SK-N-SH treated with all-trans-retinoic acid at 6 μM for 48 hours (cell line): ENCODE results near the gene SVIL.

ENCODE experiments used
- ATAC-seq: fragments of 200-7000 bp; cut with Tn5 transposase; 3 replicates; pipeline ENCODE4 v1.9.1; 2020; ENCODE audit warnings: mild to moderate bottlenecking, moderate library complexity
- ARNTL ChIP-seq: fragments of 450-650 bp; formaldehyde crosslinking; IDR thresholded peaks from 2 replicates; pipeline ENCODE4 v1.5.0; 2020; ENCODE audit warnings: low read depth, mild to moderate bottlenecking, moderate library complexity, borderline replicate concordance
- BACH2 ChIP-seq: fragments of 250-450 bp; sonication (Bioruptor Pico); IDR thresholded peaks from 2 replicates; pipeline ENCODE4 v1.9.0; 2021; ENCODE audit warnings: mild to moderate bottlenecking, borderline replicate concordance
- CSDC2 ChIP-seq: fragments of 250-450 bp; sonication (Bioruptor Pico); IDR thresholded peaks from 2 replicates; pipeline ENCODE4 v1.5.0; 2020; ENCODE audit warnings: mild to moderate bottlenecking, moderate library complexity
- ESRRG ChIP-seq: fragments of 250-450 bp; sonication (Bioruptor Pico); IDR thresholded peaks from 2 replicates; pipeline ENCODE4 v1.6.1; 2021; ENCODE audit warnings: mild to moderate bottlenecking
- GLIS3 ChIP-seq: fragments of 250-450 bp; sonication (Bioruptor Pico); IDR thresholded peaks from 2 replicates; pipeline ENCODE4 v1.5.0; 2020; ENCODE audit warnings: mild to moderate bottlenecking, moderate library complexity
- ISL1 ChIP-seq: fragments of 250-450 bp; sonication (Bioruptor Pico); IDR thresholded peaks from 2 replicates; pipeline ENCODE4 v2.1.2; 2022; ENCODE audit warnings: mild to moderate bottlenecking, moderate library complexity
- RARB ChIP-seq: fragments of 250-450 bp; sonication (Bioruptor Pico); IDR thresholded peaks from 2 replicates; pipeline ENCODE4 v1.8.0; 2021; ENCODE audit warnings: mild to moderate bottlenecking, moderate library complexity
- SNAI2 ChIP-seq: fragments of 250-450 bp; sonication (Bioruptor Pico); IDR thresholded peaks from 2 replicates; pipeline ENCODE4 v1.5.0; 2020; ENCODE audit warnings: mild to moderate bottlenecking, moderate library complexity
- TCF4 ChIP-seq: fragments of 250-450 bp; sonication (Bioruptor Pico); IDR thresholded peaks from 2 replicates; pipeline ENCODE4 v1.8.0; 2021; ENCODE audit warnings: mild to moderate bottlenecking, moderate library complexity, borderline replicate concordance
- TOX ChIP-seq: fragments of 250-450 bp; sonication (Bioruptor Pico); IDR thresholded peaks from 2 replicates; pipeline ENCODE4 v1.8.0; 2021; ENCODE audit warnings: mild to moderate bottlenecking, moderate library complexity, borderline replicate concordance
- ZC3H10 ChIP-seq: fragments of 250-450 bp; sonication (Bioruptor Pico); IDR thresholded peaks from 2 replicates; pipeline ENCODE4 v1.5.1; 2021; ENCODE audit warnings: mild to moderate bottlenecking, moderate library complexity
- ZFP3 ChIP-seq: fragments of 250-450 bp; sonication (Bioruptor Pico); IDR thresholded peaks from 2 replicates; pipeline ENCODE4 v1.5.0; 2020; ENCODE audit warnings: mild to moderate bottlenecking, moderate library complexity
- ZFP30 ChIP-seq: fragments of 450-650 bp; formaldehyde crosslinking; IDR thresholded peaks from 2 replicates; pipeline ENCODE4 v1.5.0; 2022; ENCODE audit warnings: mild to moderate bottlenecking, moderate library complexity
- ZNF565 ChIP-seq: fragments of 450-650 bp; formaldehyde crosslinking; conservative IDR thresholded peaks from 2 replicates; pipeline ENCODE4 v1.5.0; 2020; ENCODE audit warnings: low read depth, mild to moderate bottlenecking, moderate library complexity
- ZNF70 ChIP-seq: fragments of 450-650 bp; formaldehyde crosslinking; IDR thresholded peaks from 2 replicates; pipeline ENCODE4 v1.5.0; 2020; ENCODE audit warnings: mild to moderate bottlenecking, moderate library complexity
- ZNF8 ChIP-seq: fragments of 450-650 bp; formaldehyde crosslinking; IDR thresholded peaks from 2 replicates; pipeline ENCODE4 v1.5.0; 2020; ENCODE audit warnings: mild to moderate bottlenecking, moderate library complexity
- TF ChIP-seq, protein P1 (sequence below): fragments of 250-450 bp; sonication (Bioruptor Pico); IDR thresholded peaks from 2 replicates; pipeline ENCODE4 v1.5.0; 2020; ENCODE audit warnings: mild to moderate bottlenecking, moderate library complexity
- TF ChIP-seq, protein P2 (sequence below): fragments of 250-450 bp; sonication (Bioruptor Pico); IDR thresholded peaks from 2 replicates; pipeline ENCODE4 v1.8.0; 2020; ENCODE audit warnings: mild to moderate bottlenecking, moderate library complexity, borderline replicate concordance
- TF ChIP-seq, protein P3 (sequence below): fragments of 250-450 bp; sonication (Bioruptor Pico); IDR thresholded peaks from 2 replicates; pipeline ENCODE4 v1.8.0; 2021; ENCODE audit warnings: low read depth, mild to moderate bottlenecking, moderate library complexity, borderline replicate concordance
- TF ChIP-seq, protein P4 (sequence below): fragments of 250-450 bp; sonication (Bioruptor Pico); IDR thresholded peaks from 2 replicates; pipeline ENCODE4 v1.5.1; 2021; ENCODE audit warnings: mild to moderate bottlenecking, moderate library complexity
- TF ChIP-seq, protein P5 (sequence below): fragments of 250-450 bp; sonication (Bioruptor Pico); IDR thresholded peaks from 2 replicates; pipeline ENCODE4 v1.5.1; 2020; ENCODE audit warnings: low read depth, mild to moderate bottlenecking, moderate library complexity

Gene SVIL

DNA sequence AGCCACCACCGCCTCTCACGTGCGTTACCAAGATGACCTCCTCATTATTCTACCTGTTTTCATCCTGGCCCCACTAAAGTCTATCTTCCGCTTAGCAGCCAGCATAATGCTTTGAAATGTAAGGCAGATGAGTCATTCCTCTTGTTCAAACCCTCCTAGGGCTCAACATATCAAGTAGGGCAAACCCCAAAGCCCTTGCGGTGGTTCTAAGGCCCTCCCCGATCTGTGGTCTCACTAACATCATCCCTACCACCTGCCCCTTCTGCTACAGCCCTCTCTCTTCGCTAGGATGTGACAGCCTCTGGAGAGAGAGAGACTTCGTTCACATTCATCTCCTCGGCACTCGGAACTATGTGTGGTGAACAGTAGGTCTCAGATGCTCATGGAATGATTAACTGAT is 94.8 kb downstream of the SVIL start:
- ATAC-seq = no peak
- TF ChIP-seq, protein P1, sequence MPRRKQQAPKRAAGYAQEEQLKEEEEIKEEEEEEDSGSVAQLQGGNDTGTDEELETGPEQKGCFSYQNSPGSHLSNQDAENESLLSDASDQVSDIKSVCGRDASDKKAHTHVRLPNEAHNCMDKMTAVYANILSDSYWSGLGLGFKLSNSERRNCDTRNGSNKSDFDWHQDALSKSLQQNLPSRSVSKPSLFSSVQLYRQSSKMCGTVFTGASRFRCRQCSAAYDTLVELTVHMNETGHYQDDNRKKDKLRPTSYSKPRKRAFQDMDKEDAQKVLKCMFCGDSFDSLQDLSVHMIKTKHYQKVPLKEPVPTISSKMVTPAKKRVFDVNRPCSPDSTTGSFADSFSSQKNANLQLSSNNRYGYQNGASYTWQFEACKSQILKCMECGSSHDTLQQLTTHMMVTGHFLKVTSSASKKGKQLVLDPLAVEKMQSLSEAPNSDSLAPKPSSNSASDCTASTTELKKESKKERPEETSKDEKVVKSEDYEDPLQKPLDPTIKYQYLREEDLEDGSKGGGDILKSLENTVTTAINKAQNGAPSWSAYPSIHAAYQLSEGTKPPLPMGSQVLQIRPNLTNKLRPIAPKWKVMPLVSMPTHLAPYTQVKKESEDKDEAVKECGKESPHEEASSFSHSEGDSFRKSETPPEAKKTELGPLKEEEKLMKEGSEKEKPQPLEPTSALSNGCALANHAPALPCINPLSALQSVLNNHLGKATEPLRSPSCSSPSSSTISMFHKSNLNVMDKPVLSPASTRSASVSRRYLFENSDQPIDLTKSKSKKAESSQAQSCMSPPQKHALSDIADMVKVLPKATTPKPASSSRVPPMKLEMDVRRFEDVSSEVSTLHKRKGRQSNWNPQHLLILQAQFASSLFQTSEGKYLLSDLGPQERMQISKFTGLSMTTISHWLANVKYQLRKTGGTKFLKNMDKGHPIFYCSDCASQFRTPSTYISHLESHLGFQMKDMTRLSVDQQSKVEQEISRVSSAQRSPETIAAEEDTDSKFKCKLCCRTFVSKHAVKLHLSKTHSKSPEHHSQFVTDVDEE (CRISPR knock-in tag) = no peak
- TF ChIP-seq ZC3H10 (CRISPR knock-in tag) (no peak), GLIS3 (CRISPR knock-in tag) (no peak), SNAI2 (no peak), ZNF8 (CRISPR knock-in tag) (no peak), TOX (CRISPR knock-in tag) (no peak), ISL1 (CRISPR knock-in tag) (no peak), RARB (CRISPR knock-in tag) (no peak), TCF4 (CRISPR knock-in tag) (no peak), BACH2 (CRISPR knock-in tag) (no peak), ZNF70 (CRISPR knock-in tag) (no peak), ZFP3 (CRISPR knock-in tag) (no peak), ZNF565 (CRISPR knock-in tag) (no peak), ZFP30 (no peak), ESRRG (CRISPR knock-in tag) (no peak), ARNTL (CRISPR knock-in tag) (no peak)
- TF ChIP-seq, protein P2, sequence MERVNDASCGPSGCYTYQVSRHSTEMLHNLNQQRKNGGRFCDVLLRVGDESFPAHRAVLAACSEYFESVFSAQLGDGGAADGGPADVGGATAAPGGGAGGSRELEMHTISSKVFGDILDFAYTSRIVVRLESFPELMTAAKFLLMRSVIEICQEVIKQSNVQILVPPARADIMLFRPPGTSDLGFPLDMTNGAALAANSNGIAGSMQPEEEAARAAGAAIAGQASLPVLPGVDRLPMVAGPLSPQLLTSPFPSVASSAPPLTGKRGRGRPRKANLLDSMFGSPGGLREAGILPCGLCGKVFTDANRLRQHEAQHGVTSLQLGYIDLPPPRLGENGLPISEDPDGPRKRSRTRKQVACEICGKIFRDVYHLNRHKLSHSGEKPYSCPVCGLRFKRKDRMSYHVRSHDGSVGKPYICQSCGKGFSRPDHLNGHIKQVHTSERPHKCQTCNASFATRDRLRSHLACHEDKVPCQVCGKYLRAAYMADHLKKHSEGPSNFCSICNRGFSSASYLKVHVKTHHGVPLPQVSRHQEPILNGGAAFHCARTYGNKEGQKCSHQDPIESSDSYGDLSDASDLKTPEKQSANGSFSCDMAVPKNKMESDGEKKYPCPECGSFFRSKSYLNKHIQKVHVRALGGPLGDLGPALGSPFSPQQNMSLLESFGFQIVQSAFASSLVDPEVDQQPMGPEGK (CRISPR knock-in tag) = no peak
- TF ChIP-seq, protein P3, sequence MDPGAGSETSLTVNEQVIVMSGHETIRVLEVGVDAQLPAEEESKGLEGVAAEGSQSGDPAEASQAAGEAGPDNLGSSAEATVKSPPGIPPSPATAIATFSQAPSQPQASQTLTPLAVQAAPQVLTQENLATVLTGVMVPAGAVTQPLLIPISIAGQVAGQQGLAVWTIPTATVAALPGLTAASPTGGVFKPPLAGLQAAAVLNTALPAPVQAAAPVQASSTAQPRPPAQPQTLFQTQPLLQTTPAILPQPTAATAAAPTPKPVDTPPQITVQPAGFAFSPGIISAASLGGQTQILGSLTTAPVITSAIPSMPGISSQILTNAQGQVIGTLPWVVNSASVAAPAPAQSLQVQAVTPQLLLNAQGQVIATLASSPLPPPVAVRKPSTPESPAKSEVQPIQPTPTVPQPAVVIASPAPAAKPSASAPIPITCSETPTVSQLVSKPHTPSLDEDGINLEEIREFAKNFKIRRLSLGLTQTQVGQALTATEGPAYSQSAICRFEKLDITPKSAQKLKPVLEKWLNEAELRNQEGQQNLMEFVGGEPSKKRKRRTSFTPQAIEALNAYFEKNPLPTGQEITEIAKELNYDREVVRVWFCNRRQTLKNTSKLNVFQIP (CRISPR knock-in tag) = no peak
- TF ChIP-seq, protein P4, sequence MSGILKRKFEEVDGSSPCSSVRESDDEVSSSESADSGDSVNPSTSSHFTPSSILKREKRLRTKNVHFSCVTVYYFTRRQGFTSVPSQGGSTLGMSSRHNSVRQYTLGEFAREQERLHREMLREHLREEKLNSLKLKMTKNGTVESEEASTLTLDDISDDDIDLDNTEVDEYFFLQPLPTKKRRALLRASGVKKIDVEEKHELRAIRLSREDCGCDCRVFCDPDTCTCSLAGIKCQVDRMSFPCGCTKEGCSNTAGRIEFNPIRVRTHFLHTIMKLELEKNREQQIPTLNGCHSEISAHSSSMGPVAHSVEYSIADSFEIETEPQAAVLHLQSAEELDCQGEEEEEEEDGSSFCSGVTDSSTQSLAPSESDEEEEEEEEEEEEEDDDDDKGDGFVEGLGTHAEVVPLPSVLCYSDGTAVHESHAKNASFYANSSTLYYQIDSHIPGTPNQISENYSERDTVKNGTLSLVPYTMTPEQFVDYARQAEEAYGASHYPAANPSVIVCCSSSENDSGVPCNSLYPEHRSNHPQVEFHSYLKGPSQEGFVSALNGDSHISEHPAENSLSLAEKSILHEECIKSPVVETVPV = no peak
- TF ChIP-seq, all 23 proteins: peak for 0

DNA sequence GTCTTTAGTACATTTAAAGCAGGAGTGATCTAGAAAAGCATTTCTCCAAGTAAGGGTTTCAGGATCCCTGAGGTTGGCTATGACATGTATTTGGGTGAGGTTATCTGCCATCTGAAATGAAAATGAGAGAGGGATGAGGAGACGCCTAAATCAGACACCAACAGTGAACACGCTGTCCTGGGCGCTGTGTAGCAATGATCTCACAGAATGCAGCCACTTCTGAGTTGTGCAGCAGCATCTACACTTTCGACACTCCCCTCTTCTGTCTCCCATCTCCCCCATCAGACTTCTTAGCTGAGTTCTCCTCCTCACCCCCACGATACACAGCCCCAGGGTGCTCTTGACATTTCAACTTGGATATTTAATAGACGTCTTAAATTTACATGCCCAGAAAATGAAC is 95.4 kb downstream of the SVIL start:
- TF ChIP-seq, protein P5, sequence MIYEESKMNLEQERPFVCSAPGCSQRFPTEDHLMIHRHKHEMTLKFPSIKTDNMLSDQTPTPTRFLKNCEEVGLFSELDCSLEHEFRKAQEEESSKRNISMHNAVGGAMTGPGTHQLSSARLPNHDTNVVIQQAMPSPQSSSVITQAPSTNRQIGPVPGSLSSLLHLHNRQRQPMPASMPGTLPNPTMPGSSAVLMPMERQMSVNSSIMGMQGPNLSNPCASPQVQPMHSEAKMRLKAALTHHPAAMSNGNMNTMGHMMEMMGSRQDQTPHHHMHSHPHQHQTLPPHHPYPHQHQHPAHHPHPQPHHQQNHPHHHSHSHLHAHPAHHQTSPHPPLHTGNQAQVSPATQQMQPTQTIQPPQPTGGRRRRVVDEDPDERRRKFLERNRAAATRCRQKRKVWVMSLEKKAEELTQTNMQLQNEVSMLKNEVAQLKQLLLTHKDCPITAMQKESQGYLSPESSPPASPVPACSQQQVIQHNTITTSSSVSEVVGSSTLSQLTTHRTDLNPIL (CRISPR knock-in tag) = no peak
- TF ChIP-seq, protein P3 (CRISPR knock-in tag) = no peak
- TF ChIP-seq ESRRG (CRISPR knock-in tag) (no peak), ZFP3 (CRISPR knock-in tag) (no peak), TOX (CRISPR knock-in tag) (no peak), CSDC2 (CRISPR knock-in tag) (no peak), GLIS3 (CRISPR knock-in tag) (no peak), ZC3H10 (CRISPR knock-in tag) (no peak), SNAI2 (no peak)
- ATAC-seq = no peak
